GM12891 (cell line): ENCODE measurements around the gene GPD1.

ENCODE experiments used
- POLR2AphosphoS5 ChIP-seq: IDR thresholded peaks from 2 replicates; pipeline ENCODE4 v1.6.1; 2011; ENCODE audit warnings: low read depth, low read length, control low read depth
- TAF1 ChIP-seq: IDR thresholded peaks from 2 replicates; pipeline ENCODE4 v1.6.1; 2011; ENCODE audit warnings: low read depth, low read length, control low read depth

DNA sequence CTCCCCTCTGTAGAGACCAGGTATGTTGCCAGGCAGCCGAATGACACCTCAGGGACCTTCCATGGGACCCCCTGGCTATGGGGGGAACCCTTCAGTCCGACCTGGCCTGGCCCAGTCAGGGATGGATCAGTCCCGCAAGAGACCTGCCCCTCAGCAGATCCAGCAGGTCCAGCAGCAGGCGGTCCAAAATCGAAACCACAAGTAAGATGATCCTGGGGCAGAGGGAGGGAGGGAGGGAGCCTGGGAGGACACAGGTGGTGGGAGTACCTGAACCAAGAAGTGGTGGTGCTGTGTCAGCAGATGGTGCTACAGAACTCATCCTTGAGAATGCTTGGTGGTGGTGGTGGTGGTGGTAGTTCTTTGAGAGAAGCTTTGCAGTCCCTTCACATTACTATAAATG is 17.7 kb upstream of the GPD1 start:
- TF ChIP-seq TAF1 (no peak), POLR2AphosphoS5 (no peak)
